Endothelial cell of umbilical vein (primary cell): ENCODE data around the gene ADARB1. TPM values are rescaled to one million over a fixed set of nuclear protein-coding genes. Genes with fewer than 3 reads are reported as not detected.

Experiments
- BruUV-seq: library from RNA; stranded (reverse); fragments of 400-500 nt; replicated peaks from 2 replicates; lab custom pipeline; 2021; lab: Mats Ljungman, UMichigan
- CTCF ChIA-PET: fragments of 300-600, 350-600 bp; sonication (Branson Sonifier 250); formaldehyde crosslinking; loops from one replicate; lab custom pipeline; 2021; ENCODE audit warnings: antibody characterized with exemption, inconsistent platforms; lab: Charles Lee
- POLR2A ChIA-PET: fragments of 300-600, 350-600 bp; sonication (Branson Sonifier 250); formaldehyde crosslinking; loops from one replicate; lab custom pipeline; 2021; ENCODE audit warnings: antibody characterized with exemption, inconsistent platforms; lab: Charles Lee
- DNase-seq: peaks from one replicate; pipeline ENCODE4 v3.0.0-alpha.2; 2011; ENCODE audit warnings: low read depth, low spot score
- FAIRE-seq: peaks from 2 replicates; lab custom pipeline; 2011; peaks lifted over from hg19 to GRCh38; lab: Jason Lieb, UNC
- H2AFZ ChIP-seq: 2 replicates; pipeline ENCODE4 v1.6.0; 2012; ENCODE audit warnings: low read depth, low read length, control low read depth, inconsistent platforms
- H3K27ac ChIP-seq: 2 replicates; pipeline ENCODE4 v1.5.1; 2011; ENCODE audit warnings: low read depth, mild to moderate bottlenecking, control low read depth, low read length, moderate library complexity; ENCODE audit not compliant: insufficient read depth
- H3K27me3 ChIP-seq, 2 experiments: 2 replicates each; pipeline versions ENCODE4 v1.6.0 to v1.6.1; 2011; ENCODE audit warnings: low read length in 2 of 2, mixed read lengths in 1 of 2; ENCODE audit not compliant: control insufficient read depth in 2 of 2, insufficient read depth in 2 of 2
- H3K36me3 ChIP-seq, 2 experiments: 2 replicates in 1 of 2; 3 replicates in 1 of 2; pipeline ENCODE4 v1.5.1; 2011; ENCODE audit warnings: low read length in 2 of 2, mild to moderate bottlenecking in 1 of 2, moderate library complexity in 1 of 2; ENCODE audit not compliant: control insufficient read depth in 2 of 2, insufficient read depth in 2 of 2; ENCODE audit errors: extremely low read depth in 1 of 2
- H3K4me1 ChIP-seq: 3 replicates; pipeline ENCODE4 v1.5.1; 2011; ENCODE audit warnings: mild to moderate bottlenecking, low read length; ENCODE audit not compliant: control insufficient read depth, insufficient read depth; ENCODE audit errors: extremely low read depth
- H3K4me2 ChIP-seq: 2 replicates; pipeline ENCODE4 v1.6.1; 2011; ENCODE audit warnings: low read length, control low read depth, mixed read lengths; ENCODE audit not compliant: insufficient read depth
- H3K4me3 ChIP-seq, 3 experiments: fragments of 200-600 bp in 1 of 3; sonication (generic), shearing (Covaris generic) in 1 of 3; replicated peaks in 1 of 3; 2 replicates each; pipeline ENCODE4 v1.5.1; 2011 to 2016; ENCODE audit warnings: control low read depth in 3 of 3, low read length in 3 of 3, mild to moderate bottlenecking in 2 of 3, inconsistent platforms in 1 of 3, low read depth in 1 of 3, moderate library complexity in 1 of 3; ENCODE audit not compliant: insufficient read depth in 1 of 3
- H3K79me2 ChIP-seq: 2 replicates; pipeline ENCODE4 v1.6.0; 2012; ENCODE audit warnings: low read length, inconsistent platforms; ENCODE audit not compliant: control insufficient read depth, insufficient read depth
- H3K9ac ChIP-seq: replicated peaks from 2 replicates; pipeline ENCODE3; 2011; ENCODE audit warnings: low read length, control low read depth; ENCODE audit not compliant: insufficient read depth; ENCODE audit errors: extremely low read depth
- H3K9me1 ChIP-seq: replicated peaks from 3 replicates; pipeline ENCODE4 v1.6.0; 2011; ENCODE audit warnings: mild to moderate bottlenecking, low read length; ENCODE audit not compliant: control insufficient read depth, insufficient read depth; ENCODE audit errors: extremely low read depth
- H3K9me3 ChIP-seq: replicated peaks from 2 replicates; pipeline ENCODE4 v1.5.1; 2012; ENCODE audit warnings: low read length, inconsistent platforms; ENCODE audit not compliant: control insufficient read depth, insufficient read depth
- H4K20me1 ChIP-seq: replicated peaks from 2 replicates; pipeline ENCODE3; 2011; ENCODE audit warnings: mild to moderate bottlenecking, low read length; ENCODE audit not compliant: control insufficient read depth, insufficient read depth; ENCODE audit errors: extremely low read depth
- EZH2 ChIP-seq: IDR thresholded peaks from 2 replicates; pipeline ENCODE4 v1.6.1; 2012; ENCODE audit warnings: borderline replicate concordance, low read depth, mild to moderate bottlenecking, moderate library complexity, low read length, inconsistent platforms; ENCODE audit not compliant: severe bottlenecking
- FOS ChIP-seq: IDR thresholded peaks from 2 replicates; pipeline ENCODE4 v1.6.1; 2011; ENCODE audit warnings: mild to moderate bottlenecking, low read length, moderate library complexity, borderline replicate concordance; ENCODE audit not compliant: insufficient read depth
- GATA2 ChIP-seq: IDR thresholded peaks from 2 replicates; pipeline ENCODE4 v1.7.0; 2011; ENCODE audit warnings: low read depth, mild to moderate bottlenecking, moderate library complexity, mixed read lengths, low read length; ENCODE audit not compliant: insufficient read length, insufficient read depth
- JUN ChIP-seq: IDR thresholded peaks from 2 replicates; pipeline ENCODE4 v1.6.1; 2011; ENCODE audit warnings: borderline replicate concordance, low read depth; ENCODE audit not compliant: insufficient read length, insufficient read depth
- MYC ChIP-seq: IDR thresholded peaks from one replicate; pipeline ENCODE4 v1.6.1; 2011; ENCODE audit warnings: mild to moderate bottlenecking, low read depth, low read length
- POLR2A ChIP-seq: IDR thresholded peaks from 2 replicates; pipeline ENCODE4 v1.6.1; 2012; ENCODE audit warnings: low read depth, mild to moderate bottlenecking, control low read depth, low read length
- POLR2AphosphoS5 ChIP-seq: IDR thresholded peaks from 2 replicates; pipeline ENCODE4 v1.6.1; 2012; ENCODE audit warnings: low read depth, mild to moderate bottlenecking, control low read depth, low read length, moderate library complexity; ENCODE audit not compliant: insufficient read depth
- dilution Hi-C: fragments of 300-500 bp; cut with MboI; formaldehyde crosslinking; loops from one replicate; pipeline ENCODE4 v1.15.0; 2019; ENCODE audit warnings: low sequenced_read_pairs; ENCODE audit not compliant: extremely low pct_ligation_motif_present
- intact Hi-C: fragments of 100-400 bp; cut with micrococcal nuclease; formaldehyde crosslinking; loops from one replicate; pipeline ENCODE4 v1.10.0; 2022
- polyA plus RNA-seq, 4 experiments: library from polyadenylated mRNA; depleted of rRNA in 3 of 4; stranded (reverse) in 3 of 4; unstranded in 1 of 4; fragments of >200 nt; gene quantifications; 2 replicates each; pipeline versions ENCODE4 v1.2.1 to v1.2.3, GENCODE V29; 2011 to 2012; ENCODE audit warnings: missing spikeins in 1 of 4
- total RNA-seq: library from RNA; stranded (reverse); gene quantifications from 2 replicates; pipeline ENCODE4 v1.2.3, GENCODE V29; 2021
- TF ChIP-seq, protein P1 (sequence below): IDR thresholded peaks from 2 replicates; pipeline ENCODE4 v1.6.1; 2011; ENCODE audit not compliant: insufficient read depth, insufficient read length
- TF ChIP-seq, protein P2 (sequence below), 2 donors: IDR thresholded peaks; 1 replicate in 1 of 2; 2 replicates in 1 of 2; pipeline ENCODE4 v1.5.1; 2011; ENCODE audit warnings: low read length in 2 of 2, mild to moderate bottlenecking in 2 of 2, moderate library complexity in 2 of 2, control low read depth in 1 of 2, inconsistent platforms in 1 of 2, low read depth in 1 of 2; ENCODE audit not compliant: insufficient read depth in 1 of 2; ENCODE audit errors: extremely low read depth in 1 of 2

The ADARB1 gene
- total and polyA plus RNA-seq, 2 donors (not counting 3 experiments of a cell fraction or from before 2014, with no cell fraction given), result 32.5 to 54.3 TPM

DNA sequence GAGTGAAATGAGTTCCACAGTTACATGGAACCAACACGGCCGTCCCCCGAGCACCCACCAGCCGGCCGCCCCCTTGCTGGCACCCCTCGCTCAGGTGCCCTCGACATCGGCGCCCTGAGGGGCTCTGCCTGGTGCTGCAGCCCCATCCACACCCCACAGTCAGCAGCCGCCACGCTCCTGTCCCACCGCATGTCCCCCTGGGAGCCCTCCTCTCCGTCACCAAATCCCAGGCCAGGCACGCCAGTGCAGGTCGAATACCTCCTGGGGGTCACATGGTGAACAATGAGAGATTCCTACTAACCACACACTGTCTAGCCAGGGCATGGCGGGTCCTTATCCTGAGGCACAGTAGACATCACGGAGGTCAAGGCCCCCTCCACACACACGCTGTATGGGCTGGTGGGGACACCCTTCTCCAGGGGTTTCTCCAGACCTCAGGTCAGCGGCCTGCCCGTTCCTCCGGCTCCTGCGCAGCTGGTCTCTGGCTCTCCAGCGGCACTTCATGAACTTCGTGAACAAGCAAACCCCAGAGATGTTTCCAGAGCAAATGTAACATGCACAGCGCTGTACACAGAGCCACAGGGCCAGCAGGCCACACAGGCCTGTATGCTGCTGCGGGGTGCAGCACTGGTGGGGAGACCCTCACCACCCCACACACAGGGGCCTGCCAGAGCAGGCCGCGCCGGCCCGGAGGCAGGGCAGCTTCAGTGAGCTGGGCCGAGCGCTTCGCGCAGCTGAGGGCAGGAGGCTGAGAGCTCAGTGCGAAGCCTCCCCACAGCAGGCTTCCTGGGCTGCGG is 191.5 kb downstream of the ADARB1 start:
- ChIA-PET CTCF (interaction anchor here (2.3 kb wide), 1 partner anchor 125 kb away, joined by 12 read pairs; no protein-coding TSS in a partner anchor), POLR2A (no interaction called here)
- Histone ChIP-seq H3K4me3 (no peak overlapping the region), H3K9me1 (no peaks in the 10 kb centered on the region), H3K79me2 (no peaks in the 10 kb centered on the region), H2AFZ (no peak overlapping the region), H3K27me3 (no peaks in the 10 kb centered on the region), H3K9ac (no peak overlapping the region), H3K4me1 (no peaks in the 10 kb centered on the region), H3K36me3 (peaks cover 5 to 45% of the 10 kb centered on the region in 2 experiments), H4K20me1 (no peaks in the 10 kb centered on the region), H3K9me3 (no peaks in the 10 kb centered on the region), H3K27ac (no peak overlapping the region), H3K4me2 (no peak overlapping the region)
- no peak for TF ChIP-seq MYC
- no TSS peak for BruUV-seq
- FAIRE-seq (no peak), DNase-seq (no peak)
- dilution Hi-C loops, result no loop called here
- intact Hi-C loops, result no loop called here

DNA sequence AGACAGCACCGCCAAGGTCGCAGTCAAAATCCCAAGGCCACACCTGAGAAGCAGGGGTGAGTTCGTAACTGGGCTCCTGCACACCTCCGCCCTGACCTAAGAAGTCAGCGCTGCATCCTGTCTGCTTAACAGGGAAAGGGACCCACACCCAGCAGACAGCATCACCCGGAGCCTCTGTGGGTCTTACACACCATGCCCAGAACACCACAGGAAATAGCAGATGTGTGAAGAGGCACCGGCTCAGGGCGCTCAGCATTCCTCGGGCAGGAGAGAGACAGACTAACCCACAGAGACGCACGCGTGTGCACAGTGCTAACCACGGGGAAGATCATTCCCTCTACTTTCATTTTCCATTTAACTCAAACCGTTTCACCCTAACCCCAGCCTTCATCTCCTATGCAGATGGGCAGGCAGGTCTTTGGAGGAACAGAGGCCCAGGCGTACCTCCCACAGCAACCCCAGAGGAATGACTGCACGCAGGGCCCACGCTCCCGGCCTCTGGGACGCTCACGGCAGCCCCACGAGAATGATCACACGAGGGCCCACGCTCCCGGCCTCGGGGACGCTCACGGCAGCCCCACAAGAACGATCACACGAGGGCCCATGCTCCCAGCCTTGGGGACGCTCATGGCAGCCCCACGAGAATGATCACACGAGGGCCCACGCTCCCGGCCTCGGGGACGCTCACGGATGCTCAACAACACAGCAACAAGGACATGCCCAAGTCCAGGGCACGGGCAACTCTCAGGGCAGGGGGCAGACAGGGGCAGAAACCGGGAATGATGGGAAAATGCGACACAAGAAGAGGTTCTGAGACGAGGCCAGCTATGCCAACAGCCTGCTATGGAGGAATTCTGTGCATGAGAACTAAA is 192.4 kb downstream of the ADARB1 start:
- H3K9ac ChIP-seq, result no peak overlapping the region
- no TSS peak for BruUV-seq
- H3K9me1 ChIP-seq, result no peaks in the 10 kb centered on the region
- no peak overlapping the region for H3K27ac ChIP-seq
- no peak overlapping the region for H3K4me3 ChIP-seq
- ChIA-PET CTCF (interaction anchor here (1.3 kb wide), 1 partner anchor 127 kb away, joined by 4 read pairs; no protein-coding TSS in a partner anchor), POLR2A (no interaction called here)
- H3K36me3 ChIP-seq, result peaks cover 5 to 45% of the 10 kb centered on the region in 2 experiments
- no peaks in the 10 kb centered on the region for H4K20me1 ChIP-seq
- no peak overlapping the region for H2AFZ ChIP-seq
- dilution Hi-C loops, result no loop called here
- no peaks in the 10 kb centered on the region for H3K27me3 ChIP-seq
- no peak overlapping the region for H3K4me2 ChIP-seq
- no peaks in the 10 kb centered on the region for H3K4me1 ChIP-seq
- no peaks in the 10 kb centered on the region for H3K9me3 ChIP-seq
- intact Hi-C loops, result no loop called here
- FAIRE-seq (no peak), DNase-seq (no peak)
- H3K79me2 ChIP-seq, result no peaks in the 10 kb centered on the region
- TF ChIP-seq POLR2AphosphoS5 (no peak), FOS (no peak), EZH2 (no peak), MYC (no peak), GATA2 (no peak), JUN (no peak), POLR2A (no peak)
- TF ChIP-seq, protein P1, sequence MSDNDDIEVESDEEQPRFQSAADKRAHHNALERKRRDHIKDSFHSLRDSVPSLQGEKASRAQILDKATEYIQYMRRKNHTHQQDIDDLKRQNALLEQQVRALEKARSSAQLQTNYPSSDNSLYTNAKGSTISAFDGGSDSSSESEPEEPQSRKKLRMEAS, result no peak
- TF ChIP-seq, protein P2, sequence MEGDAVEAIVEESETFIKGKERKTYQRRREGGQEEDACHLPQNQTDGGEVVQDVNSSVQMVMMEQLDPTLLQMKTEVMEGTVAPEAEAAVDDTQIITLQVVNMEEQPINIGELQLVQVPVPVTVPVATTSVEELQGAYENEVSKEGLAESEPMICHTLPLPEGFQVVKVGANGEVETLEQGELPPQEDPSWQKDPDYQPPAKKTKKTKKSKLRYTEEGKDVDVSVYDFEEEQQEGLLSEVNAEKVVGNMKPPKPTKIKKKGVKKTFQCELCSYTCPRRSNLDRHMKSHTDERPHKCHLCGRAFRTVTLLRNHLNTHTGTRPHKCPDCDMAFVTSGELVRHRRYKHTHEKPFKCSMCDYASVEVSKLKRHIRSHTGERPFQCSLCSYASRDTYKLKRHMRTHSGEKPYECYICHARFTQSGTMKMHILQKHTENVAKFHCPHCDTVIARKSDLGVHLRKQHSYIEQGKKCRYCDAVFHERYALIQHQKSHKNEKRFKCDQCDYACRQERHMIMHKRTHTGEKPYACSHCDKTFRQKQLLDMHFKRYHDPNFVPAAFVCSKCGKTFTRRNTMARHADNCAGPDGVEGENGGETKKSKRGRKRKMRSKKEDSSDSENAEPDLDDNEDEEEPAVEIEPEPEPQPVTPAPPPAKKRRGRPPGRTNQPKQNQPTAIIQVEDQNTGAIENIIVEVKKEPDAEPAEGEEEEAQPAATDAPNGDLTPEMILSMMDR (IDR thresholded peaks at IDR 0.05; ENCODE audit: extremely low read depth in 1 of 2, insufficient read depth in 1 of 2, low read depth in 1 of 2, low read length in 2 of 2), result no peak
